Activated T-helper 2 cell treated with anti-CD3 and anti-CD28 coated beads, Interferon-gamma antibody, Interleukin-2, Interleukin-4, amounts not matched to agents 10 μg/mL and 5 μg/mL and 100 μg/mL, durations not matched to agents 14 hours and 24 hours and 36 hours (primary cell): Measurements from ENCODE around the gene FDXACB1. TPM values are rescaled to one million over a fixed set of nuclear protein-coding genes. Genes with fewer than 3 reads are reported as not detected.

Experiments used
- DNase-seq: peaks from one replicate; pipeline ENCODE4 v3.0.0; 2021; ENCODE audit warnings: low spot score
- H3K27ac Mint-ChIP-seq: one replicate; pipeline ENCODE4 v1.8.0; 2021; ENCODE audit warnings: mixed read lengths
- H3K27me3 Mint-ChIP-seq: one replicate; pipeline ENCODE4 v1.8.0; 2021; ENCODE audit warnings: low read depth, mixed read lengths
- H3K36me3 Mint-ChIP-seq: one replicate; pipeline ENCODE4 v1.8.0; 2021; ENCODE audit warnings: low read depth, mixed read lengths
- H3K4me1 Mint-ChIP-seq: one replicate; pipeline ENCODE4 v1.8.0; 2021; ENCODE audit warnings: low read depth, mixed read lengths
- H3K4me3 Mint-ChIP-seq: one replicate; pipeline ENCODE4 v1.8.0; 2021; ENCODE audit warnings: low read depth, mild to moderate bottlenecking, moderate library complexity, mixed read lengths
- H3K9me3 Mint-ChIP-seq: one replicate; pipeline ENCODE4 v1.8.0; 2021; ENCODE audit warnings: mixed read lengths
- intact Hi-C: fragments of 100-400 bp; cut with micrococcal nuclease; formaldehyde crosslinking; loops from one replicate; pipeline ENCODE4 v1.15.1; 2023
- total RNA-seq: library from RNA; stranded (reverse); gene quantifications from 2 replicates; pipeline ENCODE4 v1.2.3, GENCODE V29; 2022

Gene FDXACB1
- total RNA-seq, 1 donor from 2014 or later: 8.2 TPM

GRCh38 chr11:111834432-111835163 lies 44.4 kb downstream of the FDXACB1 start:
- Mint-ChIP-seq H3K4me3 (no peak overlapping the region), H3K9me3 (no peaks in the 10 kb centered on the region), H3K4me1 (peaks cover 8% of the 10 kb centered on the region), H3K27me3 (no peaks in the 10 kb centered on the region), H3K27ac (no peak overlapping the region), H3K36me3 (peaks cover 55% of the 10 kb centered on the region)
- intact Hi-C loops: no loop called here
- no peak for DNase-seq

- no peaks in the 10 kb centered on the region for H3K27me3 Mint-ChIP-seq
- no peak overlapping the region for H3K27ac Mint-ChIP-seq
- no peaks in the 10 kb centered on the region for H3K9me3 Mint-ChIP-seq
- no peak for DNase-seq
- peaks cover 60% of the 10 kb centered on the region for H3K36me3 Mint-ChIP-seq
- H3K4me1 Mint-ChIP-seq: peaks cover 16% of the 10 kb centered on the region
- H3K4me3 Mint-ChIP-seq: no peak overlapping the region
- intact Hi-C loops: no loop called here
Measured at GRCh38 chr11:111833524-111833923, 45.4 kb downstream of the FDXACB1 start.

GRCh38 chr11:111829185-111829968 lies 49.6 kb downstream of the FDXACB1 start:
- intact Hi-C loops: no loop called here
- no peaks in the 10 kb centered on the region for H3K9me3 Mint-ChIP-seq
- H3K4me3 Mint-ChIP-seq: no peak overlapping the region
- DNase-seq: no peak
- H3K27ac Mint-ChIP-seq: no peak overlapping the region
- no peaks in the 10 kb centered on the region for H3K27me3 Mint-ChIP-seq
- peaks cover 39% of the 10 kb centered on the region for H3K36me3 Mint-ChIP-seq
- peaks cover 11% of the 10 kb centered on the region for H3K4me1 Mint-ChIP-seq

- Mint-ChIP-seq H3K9me3 (no peaks in the 10 kb centered on the region), H3K4me3 (no peak overlapping the region), H3K36me3 (peaks cover 28% of the 10 kb centered on the region), H3K27me3 (no peaks in the 10 kb centered on the region), H3K27ac (no peak overlapping the region), H3K4me1 (peaks cover 11% of the 10 kb centered on the region)
- no peak for DNase-seq
- intact Hi-C loops: no loop called here
Measured at GRCh38 chr11:111826322-111826950, 52.5 kb downstream of the FDXACB1 start.

Other genes starting within 250 kb of the FDXACB1 start
- gene PPP2R1B, start 112.8 kb downstream of the FDXACB1 start, total RNA-seq: 57.7 and 64.2 TPM in 2 replicates
- gene ALG9, start 7.6 kb downstream of the FDXACB1 start, total RNA-seq: 33.4 and 39.5 TPM in 2 replicates
- gene CFAP68, start 376 bp upstream of the FDXACB1 start, total RNA-seq: 19.4 and 22.2 TPM in 2 replicates
- not detected in 2 replicates for gene CRYAB, start 32.6 kb upstream of the FDXACB1 start, total RNA-seq
- gene HSPB2, start 33.6 kb upstream of the FDXACB1 start, total RNA-seq: not detected in 2 replicates
- gene C11orf52, start 39.7 kb upstream of the FDXACB1 start, total RNA-seq: not detected in 2 replicates
- gene DIXDC1, start 58.2 kb upstream of the FDXACB1 start, total RNA-seq: 30.0 and 30.7 TPM in 2 replicates
- 47.2 and 47.3 TPM in 2 replicates for gene DLAT, start 146.2 kb upstream of the FDXACB1 start, total RNA-seq
- gene PIH1D2, start 194.9 kb upstream of the FDXACB1 start, total RNA-seq: 0.23 and 0.46 TPM in 2 replicates
- 24.6 and 25.0 TPM in 2 replicates for gene NKAPD1, start 195.1 kb upstream of the FDXACB1 start, total RNA-seq
- 72.6 and 77.5 TPM in 2 replicates for gene TIMM8B, start 207.6 kb upstream of the FDXACB1 start, total RNA-seq
- gene SDHD, start 207.7 kb upstream of the FDXACB1 start, total RNA-seq: 81.7 and 91.0 TPM in 2 replicates